Endodermal cell (in vitro differentiated cells): ENCODE results near the gene TOMM70. TPM values are rescaled to one million over a fixed set of nuclear protein-coding genes. Genes with fewer than 3 reads are reported as not detected.

Experiments
- DNase-seq: peaks from one replicate; pipeline ENCODE4 v3.0.0-alpha.2; 2017
- H3K27ac ChIP-seq: 2 replicates; pipeline ENCODE4 v1.5.1; 2013; ENCODE audit warnings: mild to moderate bottlenecking, low read depth, low read length, moderate library complexity
- H3K27me3 ChIP-seq: 2 replicates; pipeline ENCODE4 v1.6.1; 2013; ENCODE audit warnings: mild to moderate bottlenecking, low read length, moderate library complexity; ENCODE audit not compliant: insufficient read depth, control insufficient read depth, poor library complexity, severe bottlenecking
- H3K36me3 ChIP-seq: 2 replicates; pipeline ENCODE4 v1.7.0; 2013; ENCODE audit warnings: mild to moderate bottlenecking, low read length, moderate library complexity; ENCODE audit not compliant: control insufficient read depth, insufficient read depth
- H3K4me1 ChIP-seq: one replicate; pipeline ENCODE4 v1.7.0; 2013; ENCODE audit warnings: low read length; ENCODE audit not compliant: control insufficient read depth, insufficient read depth
- H3K4me3 ChIP-seq: 2 replicates; pipeline ENCODE4 v1.5.1; 2013; ENCODE audit warnings: mild to moderate bottlenecking, low read length, moderate library complexity
- H3K9ac ChIP-seq: 2 replicates; pipeline ENCODE4 v1.6.1; 2013; ENCODE audit warnings: mild to moderate bottlenecking, low read length, moderate library complexity; ENCODE audit not compliant: poor library complexity, severe bottlenecking; ENCODE audit errors: extremely low read depth
- H3K9me3 ChIP-seq: 2 replicates; pipeline ENCODE4 v1.6.1; 2013; ENCODE audit warnings: mild to moderate bottlenecking, low read length, moderate library complexity; ENCODE audit not compliant: control insufficient read depth
- H3K27ac Mint-ChIP-seq: 2 replicates; pipeline ENCODE4 v1.8.0; 2020; ENCODE audit warnings: mixed read lengths
- H3K27me3 Mint-ChIP-seq: 2 replicates; pipeline ENCODE4 v1.8.0; 2021; ENCODE audit warnings: mild to moderate bottlenecking, mixed read lengths; ENCODE audit not compliant: insufficient read depth
- H3K36me3 Mint-ChIP-seq: 2 replicates; pipeline ENCODE4 v1.8.0; 2020; ENCODE audit warnings: low read depth, mixed read lengths
- H3K4me1 Mint-ChIP-seq: 2 replicates; pipeline ENCODE4 v1.8.0; 2020; ENCODE audit warnings: mixed read lengths
- H3K4me3 Mint-ChIP-seq: 2 replicates; pipeline ENCODE4 v1.8.0; 2020; ENCODE audit warnings: mild to moderate bottlenecking, moderate library complexity, mixed read lengths
- H3K9me3 Mint-ChIP-seq: 2 replicates; pipeline ENCODE4 v1.8.0; 2020; ENCODE audit warnings: mild to moderate bottlenecking, mixed read lengths
- WGBS, 2 experiments: methylation state at CpG; one replicate each; pipeline versions ENCODE4 v1.1.5 to v1.1.7; 2013; ENCODE audit warnings: missing lambda C conversion rate in 2 of 2, mixed read lengths in 1 of 2; ENCODE audit not compliant: insufficient coverage in 1 of 2, insufficient read length in 1 of 2; 5-methylcytosine and 5-hydroxymethylcytosine counted together
- total RNA-seq, 2 donors: library from RNA; stranded (reverse); fragmentation: NEBNext Ultra II Directional in 1 of 2; extraction: Animal tissue kit (Norgen Biotek cat#: 25700) in 1 of 2; gene quantifications; 2 replicates in 1 of 2; 3 replicates in 1 of 2; pipeline ENCODE4 v1.2.1, GENCODE V29; 2021
- TF ChIP-seq, protein P1 (sequence below): fragments of 200-600 bp; sonication (generic); conservative IDR thresholded peaks from 2 replicates; pipeline ENCODE4 v1.5.0; 2021; ENCODE audit warnings: antibody characterized with exemption, mild to moderate bottlenecking

Gene TOMM70
- total RNA-seq, 2 donors from 2014 or later, result 36.0 to 43.6 TPM

- Mint-ChIP-seq H3K4me1 (no peaks in the 10 kb centered on the region), H3K27ac (no peak overlapping the region), H3K27me3 (no peaks in the 10 kb centered on the region), H3K4me3 (no peak overlapping the region), H3K9me3 (peaks cover 11% of the 10 kb centered on the region), H3K36me3 (peaks cover 29% of the 10 kb centered on the region)
- Histone ChIP-seq H3K4me3 (no peak overlapping the region), H3K9me3 (peaks cover 16% of the 10 kb centered on the region), H3K27ac (no peak overlapping the region), H3K9ac (no peak overlapping the region), H3K27me3 (no peaks in the 10 kb centered on the region), H3K4me1 (no peaks in the 10 kb centered on the region), H3K36me3 (peaks cover 65% of the 10 kb centered on the region)
- DNase-seq, result no peak
- TF ChIP-seq, protein P1, sequence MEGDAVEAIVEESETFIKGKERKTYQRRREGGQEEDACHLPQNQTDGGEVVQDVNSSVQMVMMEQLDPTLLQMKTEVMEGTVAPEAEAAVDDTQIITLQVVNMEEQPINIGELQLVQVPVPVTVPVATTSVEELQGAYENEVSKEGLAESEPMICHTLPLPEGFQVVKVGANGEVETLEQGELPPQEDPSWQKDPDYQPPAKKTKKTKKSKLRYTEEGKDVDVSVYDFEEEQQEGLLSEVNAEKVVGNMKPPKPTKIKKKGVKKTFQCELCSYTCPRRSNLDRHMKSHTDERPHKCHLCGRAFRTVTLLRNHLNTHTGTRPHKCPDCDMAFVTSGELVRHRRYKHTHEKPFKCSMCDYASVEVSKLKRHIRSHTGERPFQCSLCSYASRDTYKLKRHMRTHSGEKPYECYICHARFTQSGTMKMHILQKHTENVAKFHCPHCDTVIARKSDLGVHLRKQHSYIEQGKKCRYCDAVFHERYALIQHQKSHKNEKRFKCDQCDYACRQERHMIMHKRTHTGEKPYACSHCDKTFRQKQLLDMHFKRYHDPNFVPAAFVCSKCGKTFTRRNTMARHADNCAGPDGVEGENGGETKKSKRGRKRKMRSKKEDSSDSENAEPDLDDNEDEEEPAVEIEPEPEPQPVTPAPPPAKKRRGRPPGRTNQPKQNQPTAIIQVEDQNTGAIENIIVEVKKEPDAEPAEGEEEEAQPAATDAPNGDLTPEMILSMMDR, result no peak
Observed at GRCh38 chr3:100386437-100387074, 14.3 kb downstream of the TOMM70 start.

DNA sequence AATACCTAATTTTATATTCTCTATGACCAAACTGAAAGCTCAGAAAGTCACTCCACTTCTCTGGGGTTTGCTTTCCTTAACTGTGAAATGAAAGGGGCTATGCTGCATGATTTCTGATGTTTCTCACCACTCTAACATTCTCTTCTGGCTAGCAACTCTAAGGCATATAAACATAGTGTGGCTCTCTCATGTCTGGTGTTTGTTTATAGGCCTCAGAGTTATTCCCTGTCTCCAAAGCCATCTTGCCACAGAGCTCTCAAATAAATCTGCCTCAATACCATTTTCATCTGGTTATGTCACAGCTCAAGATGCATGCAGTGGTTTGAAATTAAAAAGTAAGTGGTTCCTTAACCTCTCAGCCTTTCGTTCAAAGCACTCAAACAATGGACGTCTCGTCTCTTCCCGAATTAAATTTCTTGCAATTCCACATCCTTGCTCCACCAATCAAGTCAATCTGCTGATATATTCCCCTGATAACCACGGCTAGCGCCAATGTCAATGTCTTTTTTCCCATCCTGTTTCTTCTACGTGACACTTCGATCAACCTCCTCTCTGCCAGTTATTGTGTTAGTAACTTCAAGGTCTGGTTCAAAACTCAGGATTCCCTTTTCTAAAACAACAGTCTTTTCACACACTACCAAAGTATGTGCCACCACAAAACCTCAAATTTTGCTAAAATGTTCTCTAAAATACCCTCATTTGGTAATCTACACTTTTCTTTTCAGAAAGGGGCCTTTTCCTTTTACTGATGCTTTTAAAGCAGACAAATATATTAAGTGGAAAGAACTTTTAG lies 16.0 kb downstream of the TOMM70 start:
- TF ChIP-seq, protein P1, result no peak
- no peaks in the 10 kb centered on the region for H3K4me1 Mint-ChIP-seq
- no peaks in the 10 kb centered on the region for H3K27me3 Mint-ChIP-seq
- peaks cover 11% of the 10 kb centered on the region for H3K9me3 Mint-ChIP-seq
- Histone ChIP-seq H3K27me3 (no peaks in the 10 kb centered on the region), H3K27ac (no peak overlapping the region), H3K9ac (no peak overlapping the region), H3K4me3 (no peak overlapping the region), H3K36me3 (peaks cover 73% of the 10 kb centered on the region), H3K9me3 (peaks cover 12% of the 10 kb centered on the region), H3K4me1 (no peaks in the 10 kb centered on the region)
- no peak overlapping the region for H3K4me3 Mint-ChIP-seq
- peaks cover 40% of the 10 kb centered on the region for H3K36me3 Mint-ChIP-seq
- H3K27ac Mint-ChIP-seq, result no peak overlapping the region
- DNase-seq, result no peak
- 83 to 86% methylated on average over 8 of the region's 8 CpGs for WGBS, 2 experiments

DNA sequence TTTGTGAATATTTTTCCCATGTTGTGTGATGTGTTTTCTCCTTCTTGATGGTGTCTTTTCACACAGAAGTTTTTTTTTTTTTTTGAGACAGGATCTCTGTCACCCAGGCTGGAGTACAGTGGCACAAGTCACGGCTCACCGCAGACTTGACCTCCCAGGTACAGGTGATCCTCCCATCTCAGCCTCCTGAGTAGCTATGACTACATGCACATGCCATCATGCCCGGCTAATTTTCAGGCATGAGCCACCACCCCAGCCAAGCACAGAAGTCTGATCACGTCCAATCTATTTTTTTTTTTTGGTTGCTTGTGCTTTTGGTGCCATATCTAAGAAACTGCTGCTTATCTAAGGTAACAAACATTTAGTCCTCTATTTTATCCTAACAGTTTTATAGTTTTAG lies 24.6 kb downstream of the TOMM70 start:
- Histone ChIP-seq H3K9ac (no peak overlapping the region), H3K27me3 (no peaks in the 10 kb centered on the region), H3K4me1 (no peaks in the 10 kb centered on the region), H3K27ac (no peak overlapping the region), H3K9me3 (no peaks in the 10 kb centered on the region), H3K36me3 (peaks cover 84% of the 10 kb centered on the region), H3K4me3 (no peak overlapping the region)
- no peaks in the 10 kb centered on the region for H3K4me1 Mint-ChIP-seq
- no peak overlapping the region for H3K4me3 Mint-ChIP-seq
- no peaks in the 10 kb centered on the region for H3K27me3 Mint-ChIP-seq
- H3K9me3 Mint-ChIP-seq, result no peaks in the 10 kb centered on the region
- no peak overlapping the region for H3K27ac Mint-ChIP-seq
- no peak for DNase-seq
- H3K36me3 Mint-ChIP-seq, result peaks cover 69% of the 10 kb centered on the region
- WGBS, 2 experiments, result 95 to 100% methylated on average over 2 to 4 of the region's 4 CpGs
- TF ChIP-seq, protein P1, result no peak
